ENCODE measurements around the gene WDR33. TPM values are rescaled to one million over a fixed set of nuclear protein-coding genes. Genes with fewer than 3 reads are reported as not detected.

The WDR33 gene
- total and polyA plus RNA-seq, 2 of the 4 experiments (the other 2 are of a cell fraction) = 19.6 to 41.2 TPM

- ChIA-PET CTCF (interaction anchor here (1.1 kb wide), 1 partner anchor 150 kb away, joined by 3 read pairs; no protein-coding TSS in a partner anchor), POLR2A (ENCODE audit: unreplicated experiment) (no interaction called here)
- Histone ChIP-seq H4K8ac (ENCODE audit: low read depth in 2 of 2, low read length in 2 of 2) (peak overlapping the region in 1 of 2 experiments; percentile 4; a peak in 1 of 4 replicates), H3K14ac (replicated peaks; ENCODE audit: low read depth, low read length) (no peak overlapping the region; the same call in 1 of the 2 replicates), H4K5ac (ENCODE audit: low read depth, low read length) (no peak overlapping the region), H2AFZ (replicated peaks; ENCODE audit: low read length, poor library complexity) (no peak overlapping the region), H3K4me3 (ENCODE audit: insufficient read depth, low read depth, low read length) (no peak overlapping the region), H3K18ac (ENCODE audit: low read depth, low read length) (0 out of 2 replicates have a peak overlapping the region, but pooled peaks have one; percentile 24), H4K91ac (ENCODE audit: insufficient read depth, low read depth, low read length) (no peak overlapping the region), H3K4me1 (ENCODE audit: control insufficient read depth, insufficient read depth, low read length) (peaks cover 5% of the 10 kb centered on the region; the same call in 1 of the 2 replicates), H3K27me3 (ENCODE audit: control insufficient read depth, insufficient read depth, low read length) (no peaks in the 10 kb centered on the region), H3K9ac (ENCODE audit: low read depth, low read length) (no peak overlapping the region), H3K4me2 (ENCODE audit: low read depth, low read length) (peak overlapping the region; percentile 74), H2AK9ac (replicated peaks; ENCODE audit: low read depth, low read length, poor library complexity) (no peak overlapping the region), H2BK120ac (ENCODE audit: low read depth, low read length) (peak overlapping the region; percentile 45; the same call in 1 of the 2 replicates), H2BK5ac (ENCODE audit: low read depth, low read length, poor library complexity, severe bottlenecking) (no peak overlapping the region), H3K9me1 (ENCODE audit: insufficient read depth, low read length) (peaks cover 5% of the 10 kb centered on the region), H3K56ac (ENCODE audit: extremely low read depth, insufficient read depth, low read length) (no peak overlapping the region), H3K79me1 (ENCODE audit: low read depth in 1 of 2, low read length in 2 of 2) (peaks cover 3 to 14% of the 10 kb centered on the region in 2 experiments; a peak in 2 of 4 replicates), H2AK5ac (ENCODE audit: low read depth, low read length) (no peak overlapping the region), H3K9me3 (ENCODE audit: control insufficient read depth, insufficient read depth, low read length) (no peaks in the 10 kb centered on the region), H2BK20ac (ENCODE audit: low read depth, low read length) (peak overlapping the region; percentile 69; the same call in 1 of the 2 replicates), H3K27ac (ENCODE audit: insufficient read depth, low read length) (peak overlapping the region; percentile 45; the same call in 1 of the 2 replicates), H4K20me1 (ENCODE audit: insufficient read depth, low read length) (no peaks in the 10 kb centered on the region), H3K23ac (ENCODE audit: low read depth, low read length) (0 out of 2 replicates have a peak overlapping the region, but pooled peaks have one; percentile 63), H3K4ac (ENCODE audit: low read depth, low read length) (peak overlapping the region; percentile 41; the same call in 1 of the 2 replicates), H2BK15ac (ENCODE audit: low read depth, low read length) (no peak overlapping the region), H3K36me3 (ENCODE audit: control insufficient read depth, insufficient read depth, low read length) (no peaks in the 10 kb centered on the region)
- in situ Hi-C loops (cut with MboI; ENCODE audit: low sequenced_read_pairs) (no loop called here), dilution Hi-C loops (cut with HindIII; ENCODE audit: low sequenced_read_pairs, unreplicated experiment) (no loop called here), intact Hi-C loops (cut with micrococcal nuclease) (no loop called here)
- TF ChIP-seq NFE2L2 (IDR thresholded peaks at IDR 0.05; ENCODE audit: low read depth, low read length) (no peak), CEBPB (IDR thresholded peaks at IDR 0.05; ENCODE audit: low read depth, low read length) (peak; percentile 66; the same call in 1 of the 2 replicates), CTCF (conservative IDR thresholded peaks at IDR 0.05; ENCODE audit: low read depth, low read length) (no peak), MAZ (IDR thresholded peaks at IDR 0.05; ENCODE audit: borderline replicate concordance, low read depth, low read length) (no peak), FOS (IDR thresholded peaks at IDR 0.05; ENCODE audit: low read depth, low read length) (no peak), RCOR1 (IDR thresholded peaks at IDR 0.05; ENCODE audit: insufficient replicate concordance, low read length) (no peak), CHD1 (IDR thresholded peaks at IDR 0.05; ENCODE audit: low read depth, low read length) (no peak), RFX5 (IDR thresholded peaks at IDR 0.05; ENCODE audit: low read depth, low read length) (peak; percentile 74), BHLHE40 (IDR thresholded peaks at IDR 0.05; ENCODE audit: low read depth, low read length) (no peak), ELK1 (IDR thresholded peaks at IDR 0.05; ENCODE audit: borderline replicate concordance, low read depth, low read length) (no peak), RAD21 (IDR thresholded peaks at IDR 0.05; ENCODE audit: low read length) (no peak), MXI1 (IDR thresholded peaks at IDR 0.05; ENCODE audit: borderline replicate concordance, low read depth, low read length) (no peak)
- WGBS, 2 experiments (ENCODE audit: extremely low coverage in 2 of 2, insufficient read length in 1 of 2) = no CpG with 5 or more reads among the region's 5 CpGs
- DNase-seq (peak; percentile 21), ATAC-seq (ENCODE audit: low read depth) (peak; percentile 76)
- no TSS peak for BruUV-seq (replicated peaks)
Observed at GRCh38 chr2:127733816-127734537, 77.0 kb downstream of the WDR33 start.
